HFFc6 (cell line): ENCODE data around the gene STX11. TPM values are rescaled to one million over a fixed set of nuclear protein-coding genes. Genes with fewer than 3 reads are reported as not detected.

Experiments used
- DNase-seq: peaks from one replicate; pipeline ENCODE4 v3.0.0-alpha.2; 2018
- H3K27ac Mint-ChIP-seq: 2 replicates; pipeline ENCODE4 v1.8.0; 2020; ENCODE audit warnings: mild to moderate bottlenecking, mixed read lengths
- H3K27me3 Mint-ChIP-seq: 2 replicates; pipeline ENCODE4 v1.8.0; 2021; ENCODE audit warnings: mild to moderate bottlenecking, moderate library complexity, mixed read lengths; ENCODE audit not compliant: insufficient read depth
- H3K36me3 Mint-ChIP-seq: 2 replicates; pipeline ENCODE4 v1.8.0; 2021; ENCODE audit warnings: low read depth, mixed read lengths
- H3K4me1 Mint-ChIP-seq: 2 replicates; pipeline ENCODE4 v1.8.0; 2020; ENCODE audit warnings: low read depth, mixed read lengths
- H3K4me3 Mint-ChIP-seq: 2 replicates; pipeline ENCODE4 v1.8.0; 2020; ENCODE audit warnings: mild to moderate bottlenecking, moderate library complexity, mixed read lengths
- H3K9me3 Mint-ChIP-seq: 2 replicates; pipeline ENCODE4 v1.8.0; 2020; ENCODE audit warnings: mild to moderate bottlenecking, mixed read lengths
- total RNA-seq, 6 experiments: library from RNA; stranded (reverse); fragmentation: NEBNext Ultra II Directional; extraction: Animal tissue kit (Norgen Biotek cat#: 25700); gene quantifications; 2 replicates in 1 of 6; 3 replicates in 5 of 6; pipeline ENCODE4 v1.2.3, GENCODE V29; 2021
- TF ChIP-seq, protein P1 (sequence below): fragments of 200-600 bp; sonication (generic); IDR thresholded peaks from 2 replicates; pipeline ENCODE4 v1.5.0; 2021; ENCODE audit warnings: antibody characterized with exemption, mild to moderate bottlenecking

STX11 gene
- total RNA-seq, 6 experiments from 2014 or later: 0.30 to 0.53 (median 0.37) TPM

DNA sequence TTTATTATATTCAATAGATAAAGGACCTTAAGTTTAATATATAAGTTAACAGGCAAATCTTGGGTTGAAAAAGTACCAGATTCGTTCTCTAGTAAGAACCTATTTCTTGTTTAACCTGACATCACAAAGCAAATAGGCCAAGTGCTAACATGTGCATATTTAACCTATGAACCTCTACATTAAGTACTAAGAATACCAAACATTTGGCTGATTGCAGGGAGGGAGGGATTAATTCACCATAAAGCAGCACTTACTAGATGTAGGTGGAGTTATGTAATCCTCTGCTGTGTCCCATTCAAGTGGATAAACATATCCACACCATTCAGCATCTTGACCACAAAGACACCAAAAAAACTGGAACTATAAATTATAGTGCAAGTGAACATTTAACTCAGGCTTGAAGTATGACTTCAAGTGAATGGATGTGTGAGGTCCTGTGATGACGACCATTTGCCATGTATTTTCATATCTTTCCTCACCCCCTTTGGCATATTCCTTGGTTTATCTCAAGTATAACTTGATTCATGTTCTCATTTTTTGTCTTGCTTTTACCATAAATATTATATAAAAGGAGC is 10.2 kb downstream of the STX11 start:
- Mint-ChIP-seq H3K9me3 (no peaks in the 10 kb centered on the region), H3K27ac (no peak overlapping the region), H3K27me3 (peaks cover 3% of the 10 kb centered on the region; the same call in 1 of the 2 replicates), H3K36me3 (no peaks in the 10 kb centered on the region), H3K4me1 (peaks cover 28% of the 10 kb centered on the region), H3K4me3 (no peak overlapping the region)
- DNase-seq: no peak
- TF ChIP-seq, protein P1, sequence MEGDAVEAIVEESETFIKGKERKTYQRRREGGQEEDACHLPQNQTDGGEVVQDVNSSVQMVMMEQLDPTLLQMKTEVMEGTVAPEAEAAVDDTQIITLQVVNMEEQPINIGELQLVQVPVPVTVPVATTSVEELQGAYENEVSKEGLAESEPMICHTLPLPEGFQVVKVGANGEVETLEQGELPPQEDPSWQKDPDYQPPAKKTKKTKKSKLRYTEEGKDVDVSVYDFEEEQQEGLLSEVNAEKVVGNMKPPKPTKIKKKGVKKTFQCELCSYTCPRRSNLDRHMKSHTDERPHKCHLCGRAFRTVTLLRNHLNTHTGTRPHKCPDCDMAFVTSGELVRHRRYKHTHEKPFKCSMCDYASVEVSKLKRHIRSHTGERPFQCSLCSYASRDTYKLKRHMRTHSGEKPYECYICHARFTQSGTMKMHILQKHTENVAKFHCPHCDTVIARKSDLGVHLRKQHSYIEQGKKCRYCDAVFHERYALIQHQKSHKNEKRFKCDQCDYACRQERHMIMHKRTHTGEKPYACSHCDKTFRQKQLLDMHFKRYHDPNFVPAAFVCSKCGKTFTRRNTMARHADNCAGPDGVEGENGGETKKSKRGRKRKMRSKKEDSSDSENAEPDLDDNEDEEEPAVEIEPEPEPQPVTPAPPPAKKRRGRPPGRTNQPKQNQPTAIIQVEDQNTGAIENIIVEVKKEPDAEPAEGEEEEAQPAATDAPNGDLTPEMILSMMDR: no peak

DNA sequence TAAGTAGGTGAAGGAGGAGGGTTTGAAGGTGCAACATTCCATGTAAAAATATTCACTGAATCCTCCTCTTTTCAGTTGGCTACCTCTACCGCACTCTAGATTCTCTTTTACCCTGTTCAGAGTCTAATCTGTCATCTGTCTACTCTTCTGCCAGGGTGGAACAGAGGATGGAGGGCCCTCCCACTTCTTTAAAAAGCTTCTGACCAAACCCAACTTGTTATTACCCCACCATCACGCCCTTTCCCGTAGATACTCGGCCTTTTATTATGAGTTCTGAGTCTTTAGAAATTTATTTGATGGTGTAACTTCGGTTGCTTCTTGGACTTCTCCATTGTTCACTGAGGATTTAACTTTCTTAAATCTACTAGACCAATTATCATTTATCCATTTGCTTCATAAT is 11.7 kb downstream of the STX11 start:
- Mint-ChIP-seq H3K27me3 (peaks cover 3% of the 10 kb centered on the region; the same call in 1 of the 2 replicates), H3K9me3 (no peaks in the 10 kb centered on the region), H3K36me3 (no peaks in the 10 kb centered on the region), H3K27ac (no peak overlapping the region), H3K4me1 (peaks cover 24% of the 10 kb centered on the region), H3K4me3 (no peak overlapping the region)
- TF ChIP-seq, protein P1: no peak
- DNase-seq: no peak

DNA sequence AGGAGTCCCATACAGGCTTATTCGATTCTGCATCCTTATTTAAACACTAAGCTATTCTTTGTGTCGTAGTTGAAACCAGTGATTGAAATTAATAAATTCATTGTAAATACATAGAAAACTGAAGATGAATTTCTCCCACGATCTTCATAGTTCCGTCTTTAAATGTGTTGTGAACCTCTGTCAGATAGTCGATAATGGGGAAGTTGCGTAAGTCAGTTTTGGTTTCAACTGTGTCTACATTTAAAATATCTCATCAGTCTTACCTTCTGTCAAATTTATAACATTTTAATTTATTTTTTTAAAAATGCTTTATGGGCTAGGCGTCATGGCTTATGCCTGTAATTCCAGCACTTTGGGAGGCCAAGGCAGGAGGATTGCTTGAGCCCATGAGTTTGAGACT is 12.7 kb downstream of the STX11 start:
- TF ChIP-seq, protein P1: no peak
- Mint-ChIP-seq H3K4me1 (peaks cover 14% of the 10 kb centered on the region), H3K9me3 (no peaks in the 10 kb centered on the region), H3K27me3 (peaks cover 7% of the 10 kb centered on the region), H3K4me3 (no peak overlapping the region), H3K27ac (no peak overlapping the region), H3K36me3 (no peaks in the 10 kb centered on the region)
- no peak for DNase-seq

DNA sequence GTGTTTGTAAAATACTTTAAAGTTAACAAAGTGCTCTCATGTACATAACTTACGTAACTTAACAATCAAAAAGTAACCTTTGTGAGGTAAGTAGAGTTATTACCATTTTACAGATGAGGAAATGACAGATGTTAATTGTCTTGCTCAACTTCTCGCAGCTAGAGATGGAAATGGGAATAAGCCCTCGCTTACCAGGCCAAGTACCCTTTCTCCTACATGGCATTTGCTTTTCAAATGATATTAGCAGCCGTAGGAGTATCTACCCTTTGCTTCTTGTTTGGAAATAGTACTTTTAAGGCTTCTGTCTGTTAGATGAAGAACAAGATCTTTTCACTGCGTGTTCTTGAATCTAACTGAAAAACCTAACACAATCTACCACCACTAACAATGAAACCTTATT is 15.5 kb downstream of the STX11 start:
- no peaks in the 10 kb centered on the region for H3K4me1 Mint-ChIP-seq
- no peaks in the 10 kb centered on the region for H3K9me3 Mint-ChIP-seq
- H3K4me3 Mint-ChIP-seq: no peak overlapping the region
- peaks cover 7% of the 10 kb centered on the region for H3K27me3 Mint-ChIP-seq
- no peaks in the 10 kb centered on the region; the same call in 1 of the 2 replicates for H3K36me3 Mint-ChIP-seq
- TF ChIP-seq, protein P1: no peak
- no peak for DNase-seq
- H3K27ac Mint-ChIP-seq: no peak overlapping the region

DNA sequence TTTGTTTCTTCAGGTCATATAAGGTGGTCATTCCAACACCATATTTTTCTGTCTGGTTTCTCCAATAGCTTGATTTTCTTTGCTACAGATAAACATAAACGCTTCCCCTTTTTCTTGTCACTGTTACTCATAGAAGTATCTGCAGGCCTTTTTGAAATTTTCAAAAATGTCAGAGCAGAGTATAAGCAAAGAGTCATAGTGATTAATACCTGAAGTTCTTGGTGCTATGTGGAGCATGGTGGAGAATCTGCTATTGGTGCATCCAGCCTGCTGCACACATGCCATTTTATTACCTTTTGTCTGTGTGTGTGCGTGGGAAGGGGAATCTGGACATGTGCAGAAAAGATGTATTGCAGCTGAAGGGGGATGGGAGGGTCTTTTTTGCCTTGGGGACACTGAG is 19.7 kb downstream of the STX11 start:
- DNase-seq: no peak
- Mint-ChIP-seq H3K4me3 (no peak overlapping the region), H3K27ac (no peak overlapping the region), H3K36me3 (no peaks in the 10 kb centered on the region; the same call in 1 of the 2 replicates), H3K9me3 (no peaks in the 10 kb centered on the region), H3K27me3 (peaks cover 4% of the 10 kb centered on the region), H3K4me1 (no peaks in the 10 kb centered on the region)
- TF ChIP-seq, protein P1: no peak
